Measurements from ENCODE around the gene C1orf159.
A peak's percentile ranks its signal among the peaks of the same experiment; 100 is the strongest.

DNA sequence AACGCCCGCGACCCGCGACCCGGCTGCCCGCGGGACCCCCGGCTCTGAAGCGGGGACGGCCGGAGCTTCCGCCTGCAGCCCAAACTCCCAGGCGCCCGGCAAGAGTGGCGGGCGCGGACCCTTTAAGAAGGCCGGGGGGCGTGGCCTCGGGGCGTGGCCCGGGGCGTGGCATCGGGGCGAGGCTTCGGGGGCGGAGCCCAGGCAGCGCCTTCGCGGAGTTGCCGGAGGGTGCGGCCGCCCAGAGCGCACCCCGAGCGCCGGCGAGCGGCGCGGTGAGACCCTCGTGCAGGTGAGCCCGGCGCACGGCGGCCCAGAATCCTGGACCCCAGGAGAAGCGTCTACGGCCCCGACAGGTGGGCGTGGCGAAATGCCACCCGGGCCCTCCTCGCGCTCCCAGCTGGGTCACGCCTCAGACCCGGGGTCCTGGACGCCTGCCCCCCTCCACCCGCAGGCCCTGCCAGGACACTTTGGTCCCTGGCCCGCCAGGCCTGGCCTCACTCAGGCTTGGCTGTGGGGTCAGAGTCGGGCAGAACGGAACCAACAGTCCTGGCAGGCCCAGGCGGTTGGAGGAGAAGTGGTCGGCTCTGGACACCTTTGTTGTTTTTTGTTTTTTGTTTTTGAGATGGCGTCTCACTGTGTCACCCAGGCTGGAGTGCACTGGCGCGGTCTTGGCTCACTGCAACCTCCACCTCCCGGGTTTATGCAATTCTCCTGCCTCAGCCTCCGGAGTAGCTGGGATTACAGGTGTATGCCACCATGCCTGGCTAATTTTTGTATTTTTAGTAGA is 56.2 kb downstream of the C1orf159 start:
- TF ChIP-seq, protein P1, sequence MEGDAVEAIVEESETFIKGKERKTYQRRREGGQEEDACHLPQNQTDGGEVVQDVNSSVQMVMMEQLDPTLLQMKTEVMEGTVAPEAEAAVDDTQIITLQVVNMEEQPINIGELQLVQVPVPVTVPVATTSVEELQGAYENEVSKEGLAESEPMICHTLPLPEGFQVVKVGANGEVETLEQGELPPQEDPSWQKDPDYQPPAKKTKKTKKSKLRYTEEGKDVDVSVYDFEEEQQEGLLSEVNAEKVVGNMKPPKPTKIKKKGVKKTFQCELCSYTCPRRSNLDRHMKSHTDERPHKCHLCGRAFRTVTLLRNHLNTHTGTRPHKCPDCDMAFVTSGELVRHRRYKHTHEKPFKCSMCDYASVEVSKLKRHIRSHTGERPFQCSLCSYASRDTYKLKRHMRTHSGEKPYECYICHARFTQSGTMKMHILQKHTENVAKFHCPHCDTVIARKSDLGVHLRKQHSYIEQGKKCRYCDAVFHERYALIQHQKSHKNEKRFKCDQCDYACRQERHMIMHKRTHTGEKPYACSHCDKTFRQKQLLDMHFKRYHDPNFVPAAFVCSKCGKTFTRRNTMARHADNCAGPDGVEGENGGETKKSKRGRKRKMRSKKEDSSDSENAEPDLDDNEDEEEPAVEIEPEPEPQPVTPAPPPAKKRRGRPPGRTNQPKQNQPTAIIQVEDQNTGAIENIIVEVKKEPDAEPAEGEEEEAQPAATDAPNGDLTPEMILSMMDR (IDR thresholded peaks at IDR 0.05 in 4 of 5, conservative IDR thresholded peaks at IDR 0.05 in 1 of 5), result peak in 1 of 5 experiments; percentile 6
- TF ChIP-seq POLR2A (IDR thresholded peaks at IDR 0.05), result peak in 1 of 2 donors; percentile 13

All from gastrocnemius medialis (tissue), 4 donors.